HCT116 (cell line): ENCODE results near the gene NHSL2. TPM values are rescaled to one million over a fixed set of nuclear protein-coding genes. Genes with fewer than 3 reads are reported as not detected.

Source experiments
- ATAC-seq: fragments of 200-7000 bp; cut with Tn5 transposase; 2 replicates; pipeline ENCODE4 v1.9.1; 2020; ENCODE audit warnings: mild to moderate bottlenecking, moderate library complexity
- BruUV-seq: library from RNA; stranded (reverse); fragments of 400-500 nt; replicated peaks from 2 replicates; lab custom pipeline; 2021; lab: Mats Ljungman, UMichigan
- CTCF ChIA-PET: fragments of 300-600 bp; sonication (Branson Sonifier 250); formaldehyde crosslinking; loops from one replicate; lab custom pipeline; 2021; ENCODE audit warnings: antibody characterized with exemption; lab: Charles Lee
- POLR2A ChIA-PET: fragments of 300-600, 350-600 bp; sonication (Branson Sonifier 250); formaldehyde crosslinking; loops from one replicate; lab custom pipeline; 2021; ENCODE audit warnings: antibody characterized with exemption; lab: Charles Lee
- RAD21 ChIA-PET, 2 experiments: fragments of 300-600 bp; sonication (Branson Sonifier 250); formaldehyde crosslinking; loops; one replicate each; lab custom pipeline; 2023; ENCODE audit warnings: low total read pairs in 2 of 2; ENCODE audit not compliant: uncharacterized antibody in 2 of 2, unreplicated experiment in 2 of 2, low non-redundant PET in 1 of 2; lab: Charles Lee
- DNase-seq: peaks from one replicate; pipeline ENCODE4 v3.0.0-alpha.2; 2010; ENCODE audit warnings: low read depth, low spot score
- H2AFZ ChIP-seq: fragments of 200-600 bp; shearing (Covaris generic), sonication (generic); 2 replicates; pipeline ENCODE4 v1.6.1; 2017; ENCODE audit warnings: low read depth, mixed run types, mixed read lengths, antibody characterized with exemption, low read length; ENCODE audit not compliant: poor library complexity, severe bottlenecking
- H3K27ac ChIP-seq: 2 replicates; pipeline ENCODE4 v1.5.1; 2012; ENCODE audit warnings: low read depth, low read length
- H3K27me3 ChIP-seq: fragments of 200-600 bp; sonication (generic); 2 replicates; pipeline ENCODE4 v1.6.1; 2016; ENCODE audit warnings: mixed run types, low read length, mixed read lengths; ENCODE audit not compliant: insufficient read depth
- H3K36me3 ChIP-seq, 2 experiments: fragments of 200-500 bp in 1 of 2; fragments of 200-600 bp in 1 of 2; sonication (Bioruptor generic) in 1 of 2; sonication (generic) in 1 of 2; 2 replicates each; pipeline versions ENCODE4 v1.5.1 to v1.6.1; 2014 to 2016; ENCODE audit warnings: low read length in 2 of 2, inconsistent platforms in 1 of 2, mixed read lengths in 1 of 2, mixed run types in 1 of 2; ENCODE audit not compliant: insufficient read depth in 2 of 2, control insufficient read depth in 1 of 2
- H3K4me1 ChIP-seq, 2 experiments: fragments of 200-600 bp in 1 of 2; sonication (generic) in 1 of 2; 2 replicates each; pipeline versions ENCODE4 v1.5.1 to v1.6.1; 2012 to 2017; ENCODE audit warnings: low read length in 2 of 2, inconsistent platforms in 1 of 2, mild to moderate bottlenecking in 1 of 2, mixed read lengths in 1 of 2, mixed run types in 1 of 2, moderate library complexity in 1 of 2; ENCODE audit not compliant: insufficient read depth in 2 of 2, control insufficient read depth in 1 of 2
- H3K4me2 ChIP-seq: fragments of 200-600 bp; sonication (generic); 2 replicates; pipeline ENCODE4 v1.6.1; 2017; ENCODE audit warnings: mixed run types, low read length, mixed read lengths
- H3K4me3 ChIP-seq, 2 experiments: fragments of 200-600 bp in 1 of 2; sonication (generic) in 1 of 2; replicated peaks in 1 of 2; 2 replicates each; pipeline ENCODE4 v1.5.1; 2011 to 2016; ENCODE audit warnings: low read length in 2 of 2, control low read depth in 1 of 2, low read depth in 1 of 2, mild to moderate bottlenecking in 1 of 2, mixed read lengths in 1 of 2, mixed run types in 1 of 2
- H3K79me2 ChIP-seq: fragments of 200-600 bp; sonication (generic); 2 replicates; pipeline ENCODE4 v1.6.1; 2017; ENCODE audit warnings: mild to moderate bottlenecking, mixed run types, low read length, moderate library complexity, mixed read lengths; ENCODE audit not compliant: insufficient read depth
- H3K9ac ChIP-seq: fragments of 200-600 bp; sonication (generic); 2 replicates; pipeline ENCODE4 v1.6.1; 2016; ENCODE audit warnings: low read length, mixed read lengths
- H3K9me2 ChIP-seq: fragments of 200-600 bp; sonication (generic), shearing (Covaris generic); 2 replicates; pipeline ENCODE4 v1.6.1; 2017; ENCODE audit warnings: mixed run types, mild to moderate bottlenecking, moderate library complexity; ENCODE audit not compliant: insufficient read depth
- H3K9me3 ChIP-seq, 2 experiments: fragments of 200-500 bp in 1 of 2; fragments of 200-600 bp in 1 of 2; sonication (Bioruptor generic) in 1 of 2; sonication (generic) in 1 of 2; 2 replicates each; pipeline ENCODE4 v1.6.1; 2014 to 2017; ENCODE audit warnings: low read length in 2 of 2, mixed read lengths in 2 of 2, inconsistent platforms in 1 of 2, low read depth in 1 of 2, mild to moderate bottlenecking in 1 of 2, mixed run types in 1 of 2, moderate library complexity in 1 of 2; ENCODE audit not compliant: control insufficient read depth in 1 of 2, insufficient read depth in 1 of 2
- H4K20me1 ChIP-seq: fragments of 200-600 bp; sonication (generic), shearing (Covaris generic); 2 replicates; pipeline ENCODE4 v1.6.1; 2017; ENCODE audit warnings: mixed run types, mild to moderate bottlenecking, moderate library complexity; ENCODE audit not compliant: insufficient read depth
- CEBPB ChIP-seq: IDR thresholded peaks from 2 replicates; pipeline ENCODE4 v1.6.1; 2012; ENCODE audit warnings: low read depth
- EGR1 ChIP-seq: IDR thresholded peaks from 2 replicates; pipeline ENCODE4 v1.6.1; 2012; ENCODE audit warnings: low read depth
- ELF1 ChIP-seq: IDR thresholded peaks from 2 replicates; pipeline ENCODE4 v1.6.1; 2012; ENCODE audit warnings: low read depth, borderline replicate concordance
- EZH2phosphoT487 ChIP-seq: fragments of 200-600 bp; IDR thresholded peaks from 2 replicates; pipeline ENCODE4 v1.6.1; 2018; ENCODE audit warnings: antibody characterized with exemption, borderline replicate concordance
- FOSL1 ChIP-seq: IDR thresholded peaks from 2 replicates; pipeline ENCODE4 v1.6.1; 2012; ENCODE audit warnings: low read depth
- JUND ChIP-seq: IDR thresholded peaks from 2 replicates; pipeline ENCODE4 v1.6.1; 2012
- MAX ChIP-seq: IDR thresholded peaks from 2 replicates; pipeline ENCODE4 v1.6.1; 2012
- POLR2A ChIP-seq: IDR thresholded peaks from 2 replicates; pipeline ENCODE4 v1.7.0; 2011; ENCODE audit warnings: borderline replicate concordance; ENCODE audit not compliant: insufficient read depth, insufficient read length; ENCODE audit errors: extremely low read depth
- POLR2AphosphoS5 ChIP-seq: IDR thresholded peaks from 2 replicates; pipeline ENCODE4 v1.6.1; 2011; ENCODE audit warnings: mild to moderate bottlenecking, low read depth, low read length, moderate library complexity
- SRF ChIP-seq: IDR thresholded peaks from 2 replicates; pipeline ENCODE4 v1.6.1; 2012; ENCODE audit warnings: low read depth
- YY1 ChIP-seq: IDR thresholded peaks from 2 replicates; pipeline ENCODE4 v1.6.1; 2011; ENCODE audit warnings: low read length, low read depth, moderate library complexity, mild to moderate bottlenecking; ENCODE audit not compliant: insufficient replicate concordance; ENCODE audit errors: extremely low read depth
- ZBTB33 ChIP-seq: IDR thresholded peaks from 2 replicates; pipeline ENCODE4 v1.6.1; 2011; ENCODE audit warnings: mild to moderate bottlenecking, low read length, moderate library complexity; ENCODE audit not compliant: insufficient replicate concordance; ENCODE audit errors: extremely low read depth
- ZNF274 ChIP-seq: fragments of 200-500 bp; sonication (Bioruptor generic); IDR thresholded peaks from 2 replicates; pipeline ENCODE4 v1.6.1; 2014; ENCODE audit warnings: mild to moderate bottlenecking, low read depth, low read length, inconsistent platforms
- intact Hi-C: fragments of 100-400 bp; cut with micrococcal nuclease; formaldehyde crosslinking; loops from 2 replicates; pipeline ENCODE4 v1.10.0; 2022
- total RNA-seq: library from RNA; stranded (reverse); gene quantifications from one replicate; pipeline ENCODE4 v1.2.1, GENCODE V29; 2021; ENCODE audit not compliant: unreplicated experiment
- TF ChIP-seq, protein P1 (sequence below), 3 experiments: fragments of 200-600 bp in 1 of 3; sonication (generic) in 1 of 3; IDR thresholded peaks in 2 of 3; conservative IDR thresholded peaks in 1 of 3; 2 replicates each; pipeline ENCODE4 v1.5.1; 2012 to 2017; ENCODE audit warnings: low read depth in 2 of 3, low read length in 2 of 3, antibody characterized with exemption in 1 of 3, borderline replicate concordance in 1 of 3, control low read depth in 1 of 3, mild to moderate bottlenecking in 1 of 3, mixed read lengths in 1 of 3, mixed run types in 1 of 3, moderate library complexity in 1 of 3; ENCODE audit not compliant: insufficient read depth in 1 of 3

The NHSL2 gene
- total RNA-seq, 1 experiment from 2014 or later: 0.22 TPM

DNA sequence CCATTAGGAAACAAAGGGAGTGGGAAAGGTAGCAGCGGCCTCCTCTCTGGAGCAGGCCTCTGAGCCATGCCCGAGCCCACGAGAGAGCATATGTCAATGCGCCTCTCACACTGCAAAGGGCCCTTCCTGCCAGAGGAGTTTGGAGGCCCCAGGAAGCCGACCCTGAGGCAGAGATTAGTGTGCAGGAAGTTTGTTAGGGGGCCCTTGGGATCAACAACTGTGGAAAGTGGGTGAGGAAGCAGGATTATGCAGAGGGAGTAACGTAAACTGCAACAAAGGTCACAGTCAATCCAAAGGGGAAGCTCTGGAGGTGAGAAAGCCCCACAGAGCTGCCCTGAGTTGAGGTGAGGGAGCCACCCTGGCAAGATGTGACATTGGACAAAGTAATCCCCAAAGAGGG is 203.7 kb downstream of the NHSL2 start:
- CTCF ChIA-PET: no interaction called here
- Histone ChIP-seq H4K20me1 (no peaks in the 10 kb centered on the region), H3K9ac (no peak overlapping the region), H3K9me3 (no peaks in the 10 kb centered on the region), H2AFZ (no peak overlapping the region), H3K4me2 (no peak overlapping the region), H3K4me1 (no peaks in the 10 kb centered on the region), H3K27me3 (no peaks in the 10 kb centered on the region), H3K36me3 (no peaks in the 10 kb centered on the region), H3K79me2 (no peaks in the 10 kb centered on the region), H3K27ac (no peak overlapping the region), H3K4me3 (no peak overlapping the region), H3K9me2 (no peaks in the 10 kb centered on the region)
- TF ChIP-seq ELF1 (no peak), EGR1 (no peak), POLR2A (no peak), YY1 (no peak), ZBTB33 (no peak), ZNF274 (no peak)
- RAD21 ChIA-PET: no interaction called here
- DNase-seq: no peak
- BruUV-seq: no TSS peak
- POLR2A ChIA-PET: no interaction called here
- intact Hi-C loops: no loop called here
- no peak for ATAC-seq

DNA sequence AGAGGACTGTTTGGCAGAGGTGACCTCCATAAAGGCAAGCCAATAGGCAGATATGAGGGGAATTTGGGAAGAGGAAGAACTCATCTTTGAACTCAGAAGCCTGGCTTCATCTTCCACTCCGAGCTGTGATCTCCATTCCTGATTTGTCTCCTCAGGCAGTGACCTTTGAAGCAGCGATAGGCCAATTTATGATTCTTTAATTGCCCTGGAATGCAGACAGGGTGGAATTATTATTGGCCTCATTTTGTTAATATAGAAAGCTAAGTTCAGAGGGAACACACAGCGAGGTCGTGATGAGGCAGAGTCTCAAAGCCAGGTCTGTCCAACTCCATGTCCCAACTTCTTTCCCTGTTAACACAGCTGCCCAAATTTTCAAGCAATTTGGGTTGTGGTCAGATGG is 204.2 kb downstream of the NHSL2 start:
- Histone ChIP-seq H3K4me1 (no peaks in the 10 kb centered on the region), H3K4me2 (no peak overlapping the region), H3K9me3 (no peaks in the 10 kb centered on the region), H3K79me2 (no peaks in the 10 kb centered on the region), H3K27ac (no peak overlapping the region), H3K27me3 (no peaks in the 10 kb centered on the region), H2AFZ (no peak overlapping the region), H3K9ac (no peak overlapping the region), H3K36me3 (no peaks in the 10 kb centered on the region), H3K4me3 (no peak overlapping the region), H4K20me1 (no peaks in the 10 kb centered on the region), H3K9me2 (no peaks in the 10 kb centered on the region)
- POLR2A ChIA-PET: no interaction called here
- RAD21 ChIA-PET: no interaction called here
- ATAC-seq (no peak), DNase-seq (no peak)
- intact Hi-C loops: no loop called here
- CTCF ChIA-PET: interaction anchor here (1.3 kb wide), 1 partner anchor 12 kb away, joined by 4 read pairs; no protein-coding TSS in a partner anchor
- BruUV-seq: no TSS peak
- TF ChIP-seq JUND (no peak), SRF (no peak), EGR1 (no peak), FOSL1 (no peak), POLR2AphosphoS5 (no peak), MAX (no peak), ZBTB33 (no peak), EZH2phosphoT487 (no peak), YY1 (no peak), CEBPB (no peak)
- TF ChIP-seq, protein P1, sequence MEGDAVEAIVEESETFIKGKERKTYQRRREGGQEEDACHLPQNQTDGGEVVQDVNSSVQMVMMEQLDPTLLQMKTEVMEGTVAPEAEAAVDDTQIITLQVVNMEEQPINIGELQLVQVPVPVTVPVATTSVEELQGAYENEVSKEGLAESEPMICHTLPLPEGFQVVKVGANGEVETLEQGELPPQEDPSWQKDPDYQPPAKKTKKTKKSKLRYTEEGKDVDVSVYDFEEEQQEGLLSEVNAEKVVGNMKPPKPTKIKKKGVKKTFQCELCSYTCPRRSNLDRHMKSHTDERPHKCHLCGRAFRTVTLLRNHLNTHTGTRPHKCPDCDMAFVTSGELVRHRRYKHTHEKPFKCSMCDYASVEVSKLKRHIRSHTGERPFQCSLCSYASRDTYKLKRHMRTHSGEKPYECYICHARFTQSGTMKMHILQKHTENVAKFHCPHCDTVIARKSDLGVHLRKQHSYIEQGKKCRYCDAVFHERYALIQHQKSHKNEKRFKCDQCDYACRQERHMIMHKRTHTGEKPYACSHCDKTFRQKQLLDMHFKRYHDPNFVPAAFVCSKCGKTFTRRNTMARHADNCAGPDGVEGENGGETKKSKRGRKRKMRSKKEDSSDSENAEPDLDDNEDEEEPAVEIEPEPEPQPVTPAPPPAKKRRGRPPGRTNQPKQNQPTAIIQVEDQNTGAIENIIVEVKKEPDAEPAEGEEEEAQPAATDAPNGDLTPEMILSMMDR (IDR thresholded peaks at IDR 0.05 in 2 of 3, conservative IDR thresholded peaks at IDR 0.05 in 1 of 3; ENCODE audit: borderline replicate concordance in 1 of 3, insufficient read depth in 1 of 3, low read depth in 2 of 3, low read length in 2 of 3): no peak
